Nephron (organoid): ENCODE results near the gene ITPR3.

ENCODE experiments used
- H3K27ac Mint-ChIP-seq, 3 experiments: 2 replicates each; pipeline ENCODE4 v1.8.0; 2020; ENCODE audit warnings: mixed read lengths in 3 of 3, mild to moderate bottlenecking in 2 of 3, moderate library complexity in 1 of 3
- H3K27me3 Mint-ChIP-seq: 2 replicates; pipeline ENCODE4 v1.8.0; 2021; ENCODE audit warnings: low read depth, mild to moderate bottlenecking, moderate library complexity, mixed read lengths
- H3K36me3 Mint-ChIP-seq: 2 replicates; pipeline ENCODE4 v1.8.0; 2020; ENCODE audit warnings: low read depth, mixed read lengths
- H3K4me1 Mint-ChIP-seq: 2 replicates; pipeline ENCODE4 v1.8.0; 2020; ENCODE audit warnings: mixed read lengths
- H3K4me3 Mint-ChIP-seq, 3 experiments: 2 replicates each; pipeline ENCODE4 v1.8.0; 2020; ENCODE audit warnings: mild to moderate bottlenecking in 3 of 3, mixed read lengths in 3 of 3, moderate library complexity in 2 of 3
- H3K9me3 Mint-ChIP-seq: 2 replicates; pipeline ENCODE4 v1.8.0; 2020; ENCODE audit warnings: mixed read lengths
- CTCF ChIP-seq, 3 experiments: fragments of 200-600 bp; sonication (generic); IDR thresholded peaks; one replicate each; pipeline ENCODE4 v1.5.0; 2021; ENCODE audit warnings: antibody characterized with exemption in 3 of 3; ENCODE audit not compliant: unreplicated experiment in 3 of 3

The ITPR3 gene

DNA sequence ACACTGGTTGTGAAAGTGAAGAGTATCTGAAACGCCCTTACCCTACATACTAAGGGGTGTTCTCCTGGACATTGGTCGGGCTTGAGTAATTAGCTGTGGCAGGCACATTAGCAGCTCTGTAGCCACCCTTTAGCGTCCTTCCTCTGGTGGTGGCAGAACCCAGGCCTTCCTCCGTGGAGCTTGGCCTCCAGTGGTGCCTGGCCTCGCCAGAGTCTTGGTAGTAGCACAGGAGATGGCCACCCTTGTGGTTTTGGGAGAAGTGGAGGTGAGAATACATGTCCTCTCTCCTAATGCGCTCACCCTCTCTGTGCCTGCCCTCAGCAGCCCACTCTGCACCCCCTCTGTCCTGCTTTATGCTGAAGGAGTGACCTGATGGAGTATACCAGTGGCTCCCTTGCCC lies 107.9 kb downstream of the ITPR3 start:
- Mint-ChIP-seq H3K4me1 (peaks cover 13% of the 10 kb centered on the region), H3K9me3 (no peaks in the 10 kb centered on the region), H3K4me3 (no peak overlapping the region), H3K27ac (no peak overlapping the region), H3K36me3 (no peaks in the 10 kb centered on the region), H3K27me3 (peaks cover 27% of the 10 kb centered on the region)
- no peak for TF ChIP-seq CTCF (IDR thresholded peaks at IDR 0.05; ENCODE audit: unreplicated experiment in 3 of 3)

- no peak overlapping the region for H3K4me3 Mint-ChIP-seq
- no peaks in the 10 kb centered on the region for H3K36me3 Mint-ChIP-seq
- peaks cover 2% of the 10 kb centered on the region for H3K4me1 Mint-ChIP-seq
- peak overlapping the region in 2 of 3 experiments; percentile 77 to 87 for H3K27ac Mint-ChIP-seq
- H3K27me3 Mint-ChIP-seq: peaks cover 23% of the 10 kb centered on the region
- H3K9me3 Mint-ChIP-seq: no peaks in the 10 kb centered on the region
- no peak for TF ChIP-seq CTCF (IDR thresholded peaks at IDR 0.05; ENCODE audit: unreplicated experiment in 3 of 3)
Observed at GRCh38 chr6:33730611-33731010, 109.5 kb downstream of the ITPR3 start.

- H3K36me3 Mint-ChIP-seq: no peaks in the 10 kb centered on the region
- no peaks in the 10 kb centered on the region for H3K9me3 Mint-ChIP-seq
- no peak for TF ChIP-seq CTCF (IDR thresholded peaks at IDR 0.05; ENCODE audit: unreplicated experiment in 3 of 3)
Observed at GRCh38 chr6:33731035-33731434, 109.9 kb downstream of the ITPR3 start.

GRCh38 chr6:33731751-33732282 lies 110.7 kb downstream of the ITPR3 start:
- Mint-ChIP-seq H3K27ac (peak overlapping the region in 2 of 3 experiments; percentile 14 to 67), H3K4me3 (no peak overlapping the region), H3K36me3 (no peaks in the 10 kb centered on the region), H3K4me1 (no peaks in the 10 kb centered on the region), H3K9me3 (no peaks in the 10 kb centered on the region), H3K27me3 (peaks cover 16% of the 10 kb centered on the region)
- no peak for TF ChIP-seq CTCF (IDR thresholded peaks at IDR 0.05; ENCODE audit: unreplicated experiment in 3 of 3)

More at GRCh38 chr6:33731035-33731434, 109.9 kb downstream of the ITPR3 start:
- Mint-ChIP-seq H3K27me3 (peaks cover 23% of the 10 kb centered on the region), H3K27ac (peak overlapping the region; percentile 14 to 87 (median 77)), H3K4me3 (no peak overlapping the region), H3K4me1 (no peaks in the 10 kb centered on the region)

GRCh38 chr6:33732385-33732784 lies 111.3 kb downstream of the ITPR3 start:
- Mint-ChIP-seq H3K4me3 (no peak overlapping the region), H3K36me3 (no peaks in the 10 kb centered on the region), H3K4me1 (peaks cover 3% of the 10 kb centered on the region), H3K27ac (peak overlapping the region in 1 of 3 experiments; percentile 28), H3K27me3 (peaks cover 17% of the 10 kb centered on the region), H3K9me3 (no peaks in the 10 kb centered on the region)
- no peak for TF ChIP-seq CTCF (IDR thresholded peaks at IDR 0.05; ENCODE audit: unreplicated experiment in 3 of 3)
